GM12865 (cell line): ENCODE measurements around the gene SPRR1B.
"Not testable (repeated sequence)": the region's sequence is repeated elsewhere in the genome, so short reads cannot be mapped to it uniquely, and the experiment has no call there.

Experiments
- DNase-seq: peaks from one replicate; pipeline ENCODE4 v3.0.0; 2010; ENCODE audit warnings: low read depth
- H3K4me3 ChIP-seq: 2 replicates; pipeline ENCODE4 v1.5.1; 2011; ENCODE audit warnings: mild to moderate bottlenecking, low read depth, low read length, control low read depth
- TF ChIP-seq, protein P1 (sequence below): IDR thresholded peaks from 2 replicates; pipeline ENCODE4 v1.5.1; 2011; ENCODE audit warnings: low read length, control low read depth, low read depth, inconsistent platforms; ENCODE audit not compliant: insufficient read depth; ENCODE audit errors: missing control alignments

The SPRR1B gene

DNA sequence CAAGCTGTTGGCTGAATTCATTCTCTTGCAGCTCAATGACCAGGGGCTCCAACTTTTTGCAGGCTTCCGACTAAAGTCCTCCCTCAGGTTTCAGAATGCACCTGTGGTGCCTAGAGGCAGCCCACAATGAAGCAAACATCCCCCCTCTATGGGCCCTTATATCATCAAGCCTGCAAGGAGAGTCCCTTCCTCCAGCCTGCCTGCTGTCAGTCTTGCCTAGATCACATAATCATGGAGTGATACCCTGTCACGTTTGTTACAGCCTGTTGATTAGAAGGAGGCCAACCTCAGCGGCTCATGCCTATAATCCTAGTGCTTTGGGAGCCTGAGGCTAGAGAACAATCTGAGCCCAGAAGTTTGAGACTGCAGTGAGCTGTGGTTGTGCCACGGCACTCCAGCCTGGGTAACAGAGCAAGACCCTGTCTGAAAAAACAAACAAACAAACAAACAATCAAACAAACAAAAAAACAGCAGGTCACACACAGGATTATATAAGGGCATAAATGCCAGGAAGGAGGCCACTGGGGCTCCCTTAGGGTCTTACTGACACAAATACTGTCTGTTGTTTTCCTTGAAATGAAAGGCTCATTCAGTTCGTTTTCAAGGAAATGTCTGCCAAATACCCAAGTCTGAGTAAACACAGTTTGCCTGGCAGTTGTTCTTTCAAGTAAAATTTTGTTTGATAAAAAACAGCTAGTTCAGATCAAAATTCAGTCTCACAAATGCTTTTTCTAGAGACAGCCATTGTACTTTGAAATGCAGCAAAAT is 34.2 kb upstream of the SPRR1B start:
- DNase-seq = no peak
- TF ChIP-seq, protein P1, sequence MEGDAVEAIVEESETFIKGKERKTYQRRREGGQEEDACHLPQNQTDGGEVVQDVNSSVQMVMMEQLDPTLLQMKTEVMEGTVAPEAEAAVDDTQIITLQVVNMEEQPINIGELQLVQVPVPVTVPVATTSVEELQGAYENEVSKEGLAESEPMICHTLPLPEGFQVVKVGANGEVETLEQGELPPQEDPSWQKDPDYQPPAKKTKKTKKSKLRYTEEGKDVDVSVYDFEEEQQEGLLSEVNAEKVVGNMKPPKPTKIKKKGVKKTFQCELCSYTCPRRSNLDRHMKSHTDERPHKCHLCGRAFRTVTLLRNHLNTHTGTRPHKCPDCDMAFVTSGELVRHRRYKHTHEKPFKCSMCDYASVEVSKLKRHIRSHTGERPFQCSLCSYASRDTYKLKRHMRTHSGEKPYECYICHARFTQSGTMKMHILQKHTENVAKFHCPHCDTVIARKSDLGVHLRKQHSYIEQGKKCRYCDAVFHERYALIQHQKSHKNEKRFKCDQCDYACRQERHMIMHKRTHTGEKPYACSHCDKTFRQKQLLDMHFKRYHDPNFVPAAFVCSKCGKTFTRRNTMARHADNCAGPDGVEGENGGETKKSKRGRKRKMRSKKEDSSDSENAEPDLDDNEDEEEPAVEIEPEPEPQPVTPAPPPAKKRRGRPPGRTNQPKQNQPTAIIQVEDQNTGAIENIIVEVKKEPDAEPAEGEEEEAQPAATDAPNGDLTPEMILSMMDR = no peak
- H3K4me3 ChIP-seq = no peak overlapping the region

DNA sequence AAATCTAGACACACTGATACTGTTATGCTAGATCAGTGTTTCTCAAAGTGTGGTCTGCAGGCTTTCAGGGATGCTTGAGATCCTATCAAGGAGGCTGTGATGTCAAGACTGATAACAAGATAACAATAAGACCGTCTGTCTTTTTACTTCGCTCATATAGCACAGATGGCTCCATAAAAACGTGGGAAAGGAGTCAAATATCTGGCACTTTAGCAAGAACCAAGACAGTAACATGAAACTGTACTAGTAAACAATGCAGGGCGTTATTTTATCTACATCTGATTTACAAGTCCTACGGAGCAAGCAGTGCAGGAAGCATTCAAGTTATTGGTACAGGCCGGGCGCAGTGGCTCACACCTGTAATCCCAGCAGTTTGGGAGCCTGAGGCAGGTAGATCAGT is 33.1 kb upstream of the SPRR1B start:
- TF ChIP-seq, protein P1 = no peak
- no peak for DNase-seq

DNA sequence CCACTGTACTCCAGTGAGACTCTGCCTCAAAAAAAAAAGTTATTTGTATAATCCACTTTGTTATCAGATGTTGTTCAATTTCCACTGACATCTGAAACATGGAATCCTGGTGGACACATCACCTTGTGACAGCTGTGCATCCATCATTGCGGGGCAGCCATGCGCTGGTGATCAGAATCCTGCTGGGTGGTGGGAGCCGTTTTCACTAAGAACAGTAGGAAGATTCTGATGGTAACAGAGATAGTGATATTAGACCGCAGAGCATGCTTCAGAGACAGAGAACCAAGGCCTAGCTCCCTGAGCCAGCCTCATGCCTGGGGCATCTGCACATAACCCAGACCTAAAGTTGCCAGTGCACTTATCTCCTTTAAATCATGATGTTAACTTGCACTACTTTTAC is 32.5 kb upstream of the SPRR1B start:
- DNase-seq = no peak
- H3K4me3 ChIP-seq = no peak overlapping the region
- TF ChIP-seq, protein P1 = no peak

More for the DNA sequence above, 33.1 kb upstream of the SPRR1B start:
- H3K4me3 ChIP-seq = no peak overlapping the region

DNA sequence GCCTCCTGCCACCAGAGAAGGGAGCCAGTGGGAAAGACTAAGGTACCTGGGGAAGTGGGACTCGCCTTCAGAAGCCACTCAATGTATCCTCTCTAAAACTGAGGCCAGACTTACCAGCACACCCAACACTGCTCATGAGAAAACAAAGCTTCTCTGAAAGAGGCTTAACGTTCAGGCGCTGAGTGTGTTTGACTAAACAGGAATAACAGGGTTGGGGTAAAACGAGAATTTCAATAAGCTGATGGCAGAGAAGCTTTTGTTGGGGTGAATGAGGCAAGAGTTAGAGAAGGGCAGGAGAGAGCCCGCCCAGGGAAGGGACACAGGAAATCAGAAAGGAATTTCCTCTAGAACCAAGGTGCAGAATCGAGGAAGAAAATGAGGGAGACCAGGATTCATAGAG is 31.2 kb upstream of the SPRR1B start:
- DNase-seq = no peak
- H3K4me3 ChIP-seq = no peak overlapping the region
- TF ChIP-seq, protein P1 = no peak

DNA sequence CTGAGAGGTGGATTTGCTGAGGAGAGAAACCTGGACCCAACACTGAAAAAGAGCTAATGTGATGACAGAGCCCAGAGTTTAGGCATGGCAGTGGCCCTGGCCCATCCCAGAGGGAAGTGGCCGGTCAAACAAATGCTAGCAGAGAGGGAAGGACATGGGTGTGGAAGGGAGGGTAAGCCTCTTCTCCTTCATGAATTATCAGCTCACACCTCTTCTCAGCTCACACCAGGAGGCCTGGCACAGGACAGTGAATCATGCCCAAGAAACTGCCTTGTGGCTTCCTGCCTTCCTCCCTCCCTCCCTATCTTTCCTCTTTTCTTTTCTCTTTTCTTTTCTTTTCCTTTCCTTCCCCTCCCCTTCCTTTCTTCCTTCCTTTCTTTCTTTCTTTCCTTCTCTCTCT is 30.7 kb upstream of the SPRR1B start:
- no peak for DNase-seq
- TF ChIP-seq, protein P1 = no peak
- H3K4me3 ChIP-seq = no peak overlapping the region

DNA sequence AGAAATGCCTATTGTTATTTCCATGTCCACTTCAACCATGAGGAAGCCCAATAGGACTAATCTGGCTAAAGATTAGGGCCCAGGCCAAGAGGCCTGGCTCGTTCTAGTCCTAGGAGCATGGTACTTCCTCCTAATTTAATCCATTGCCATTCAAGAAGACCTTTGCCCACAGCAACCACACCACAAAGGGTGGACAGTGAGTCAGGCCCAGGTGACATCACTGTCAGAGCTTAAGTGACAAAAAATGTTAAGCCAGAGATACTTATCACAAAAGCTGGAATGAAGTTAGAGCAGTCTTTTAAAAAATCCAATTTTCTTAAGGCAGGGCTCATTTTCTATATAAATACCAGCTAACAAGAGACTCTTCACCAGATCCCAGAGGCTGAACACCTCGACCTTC is 29.6 kb upstream of the SPRR1B start, which contains the start of gene SPRR3:
SPRR3 (plus strand) TSS at position 368 of the 400 bp plus-strand sequence. CDS start 1,272 bp downstream, outside the sequence.
- TF ChIP-seq, protein P1 = no peak
- H3K4me3 ChIP-seq = no peak within 1 kb of the TSS
- no peak for DNase-seq

DNA sequence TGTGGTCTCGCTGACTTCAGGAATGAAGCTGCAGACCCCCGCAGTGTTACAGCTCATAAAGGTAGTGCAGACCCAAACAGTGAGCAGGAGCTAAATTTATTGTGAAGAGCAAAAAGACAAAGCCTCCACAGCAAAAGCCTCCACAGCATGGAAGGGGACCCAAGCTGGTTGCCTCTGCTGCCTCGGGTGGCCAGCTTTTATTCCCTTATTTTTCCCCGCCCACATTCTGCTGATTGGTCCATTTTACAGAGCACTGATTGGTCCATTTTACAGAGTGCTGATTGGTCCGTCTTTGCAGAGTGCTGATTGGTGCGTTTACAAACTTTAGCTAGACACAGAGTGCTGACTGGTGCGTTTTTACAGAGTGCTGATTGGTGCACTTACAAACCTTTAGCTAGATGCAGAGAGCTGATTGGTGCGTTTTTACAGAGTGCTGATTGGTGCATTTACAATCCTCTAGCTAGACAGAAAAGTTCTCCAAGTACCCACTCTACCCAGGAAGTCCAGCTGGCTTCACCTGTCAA is 19.7 kb upstream of the SPRR1B start:
- H3K4me3 ChIP-seq, DNase-seq: not testable (repeated sequence)

DNA sequence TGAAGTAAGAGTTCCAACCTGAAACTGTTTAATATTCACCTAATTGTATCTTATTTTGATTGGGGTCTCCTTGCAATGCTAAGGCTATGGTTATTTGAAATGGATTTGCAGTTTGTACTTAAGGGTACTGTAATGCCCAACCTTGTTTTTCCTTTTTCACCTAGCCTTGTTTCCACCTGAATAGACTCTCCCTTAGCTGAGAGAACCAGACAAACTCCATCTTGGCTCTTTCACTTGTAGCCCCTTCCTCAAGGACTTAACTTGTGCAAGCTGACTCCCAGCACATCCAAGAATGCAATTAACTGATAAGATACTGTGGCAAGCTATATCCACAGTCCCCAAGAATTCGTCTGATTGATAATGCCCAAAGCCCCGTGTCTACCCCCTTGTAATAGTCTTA is 9.2 kb upstream of the SPRR1B start:
- not testable (repeated sequence) for DNase-seq

DNA sequence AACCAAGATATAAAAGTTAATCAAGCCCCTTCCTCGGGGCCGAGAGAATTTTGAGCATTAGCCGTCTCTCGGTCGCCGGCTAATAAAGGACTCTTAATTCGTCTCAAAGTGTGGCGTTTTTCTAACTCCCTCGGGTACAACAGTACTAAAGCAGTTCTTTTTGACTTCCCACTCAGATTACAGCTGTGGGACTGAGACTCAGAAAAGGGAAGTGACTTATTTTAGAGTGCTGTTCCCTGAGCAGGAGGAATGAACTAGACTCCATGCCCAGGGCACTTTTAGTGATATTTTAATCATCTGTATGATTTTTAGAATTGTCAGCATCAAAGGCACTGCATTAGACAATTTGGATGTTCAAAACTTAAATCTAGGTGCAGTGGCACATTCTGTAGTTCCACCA is 8.7 kb upstream of the SPRR1B start:
- not testable (repeated sequence) for DNase-seq, H3K4me3 ChIP-seq

More for the DNA sequence above, 9.2 kb upstream of the SPRR1B start:
- H3K4me3 ChIP-seq = not testable (repeated sequence)
